H9 (cell line): ENCODE results near the gene EPB41. TPM values are rescaled to one million over a fixed set of nuclear protein-coding genes. Genes with fewer than 3 reads are reported as not detected.

Source experiments
- DNase-seq: peaks from one replicate; pipeline ENCODE4 v3.0.0-alpha.2; 2017
- H2AFZ ChIP-seq: one replicate; pipeline ENCODE4 v1.6.1; 2013; ENCODE audit warnings: mild to moderate bottlenecking, low read length, control low read depth, moderate library complexity
- H2AK5ac ChIP-seq: 2 replicates; pipeline ENCODE4 v1.6.1; 2013; ENCODE audit warnings: low read length, control low read depth, mixed read lengths; ENCODE audit not compliant: insufficient read length
- H2BK120ac ChIP-seq: one replicate; pipeline ENCODE4 v1.6.1; 2013; ENCODE audit warnings: low read depth, mild to moderate bottlenecking, low read length, control low read depth, inconsistent platforms; ENCODE audit not compliant: poor library complexity, severe bottlenecking
- H2BK12ac ChIP-seq: 2 replicates; pipeline ENCODE4 v1.6.1; 2013; ENCODE audit warnings: low read length, control low read depth, mixed read lengths, low read depth; ENCODE audit not compliant: insufficient read length
- H2BK15ac ChIP-seq: 2 replicates; pipeline ENCODE4 v1.6.1; 2013; ENCODE audit warnings: low read depth, low read length, control low read depth
- H2BK20ac ChIP-seq: one replicate; pipeline ENCODE4 v1.6.1; 2013; ENCODE audit warnings: low read depth, mild to moderate bottlenecking, low read length, control low read depth, inconsistent platforms; ENCODE audit not compliant: poor library complexity, severe bottlenecking
- H2BK5ac ChIP-seq: 2 replicates; pipeline ENCODE4 v1.6.1; 2013; ENCODE audit warnings: low read length, control low read depth, mixed read lengths; ENCODE audit not compliant: insufficient read length
- H3K14ac ChIP-seq: 2 replicates; pipeline ENCODE4 v1.6.1; 2013; ENCODE audit warnings: low read length, control low read depth; ENCODE audit not compliant: insufficient read depth
- H3K18ac ChIP-seq: 2 replicates; pipeline ENCODE4 v1.6.1; 2013; ENCODE audit warnings: low read depth, mild to moderate bottlenecking, mixed read lengths, low read length, control low read depth; ENCODE audit not compliant: insufficient read length
- H3K23ac ChIP-seq: 2 replicates; pipeline ENCODE4 v1.6.1; 2013; ENCODE audit warnings: low read length, control low read depth, mixed read lengths, low read depth; ENCODE audit not compliant: insufficient read length
- H3K23me2 ChIP-seq: 2 replicates; pipeline ENCODE4 v1.6.1; 2013; ENCODE audit warnings: low read depth, mild to moderate bottlenecking, mixed read lengths, low read length, control low read depth; ENCODE audit not compliant: insufficient read length, poor library complexity, severe bottlenecking
- H3K27ac ChIP-seq: 2 replicates; pipeline ENCODE4 v1.5.1; 2013; ENCODE audit warnings: low read length, control low read depth, mixed read lengths, low read depth; ENCODE audit not compliant: insufficient read length
- H3K27me3 ChIP-seq: 2 replicates; pipeline ENCODE4 v1.6.1; 2013; ENCODE audit warnings: low read length, control low read depth, inconsistent platforms; ENCODE audit not compliant: insufficient read depth
- H3K4ac ChIP-seq: 2 replicates; pipeline ENCODE4 v1.6.1; 2013; ENCODE audit warnings: low read depth, mild to moderate bottlenecking, control low read depth, inconsistent platforms, low read length, moderate library complexity
- H3K4me1 ChIP-seq: 2 replicates; pipeline ENCODE4 v1.6.1; 2013; ENCODE audit warnings: low read length, control low read depth, inconsistent platforms; ENCODE audit not compliant: insufficient read depth
- H3K4me2 ChIP-seq: 2 replicates; pipeline ENCODE4 v1.6.1; 2013; ENCODE audit warnings: low read length, control low read depth, mixed read lengths; ENCODE audit not compliant: insufficient read length, insufficient read depth
- H3K56ac ChIP-seq: 2 replicates; pipeline ENCODE4 v1.6.1; 2013; ENCODE audit warnings: low read depth, mild to moderate bottlenecking, mixed read lengths, low read length, control low read depth; ENCODE audit not compliant: insufficient read length
- H3K79me1 ChIP-seq: 2 replicates; pipeline ENCODE4 v1.6.1; 2013; ENCODE audit warnings: low read depth, mild to moderate bottlenecking, moderate library complexity, low read length, control low read depth, inconsistent platforms; ENCODE audit not compliant: insufficient read depth, poor library complexity, severe bottlenecking
- H3K79me2 ChIP-seq: 2 replicates; pipeline ENCODE4 v1.6.1; 2013; ENCODE audit warnings: low read length, control low read depth, inconsistent platforms; ENCODE audit not compliant: insufficient read depth
- H3K9ac ChIP-seq: 2 replicates; pipeline ENCODE4 v1.6.1; 2013; ENCODE audit warnings: low read length, control low read depth, mixed read lengths; ENCODE audit not compliant: insufficient read length; ENCODE audit errors: extremely low read depth
- H3K9me3 ChIP-seq: one replicate; pipeline ENCODE4 v1.6.1; 2013; ENCODE audit warnings: low read depth, low read length, inconsistent platforms; ENCODE audit not compliant: control insufficient read depth
- H3T11ph ChIP-seq: one replicate; pipeline ENCODE4 v1.6.1; 2013; ENCODE audit warnings: mild to moderate bottlenecking, low read length, control low read depth, inconsistent platforms
- H4K20me1 ChIP-seq: one replicate; pipeline ENCODE4 v1.6.1; 2013; ENCODE audit not compliant: control insufficient read depth, insufficient read length, insufficient read depth
- H4K5ac ChIP-seq: 2 replicates; pipeline ENCODE4 v1.6.1; 2013; ENCODE audit warnings: low read depth, mild to moderate bottlenecking, mixed read lengths, low read length, control low read depth; ENCODE audit not compliant: insufficient read length
- H4K8ac ChIP-seq: replicated peaks from 2 replicates; pipeline ENCODE4 v1.6.1; 2013; ENCODE audit warnings: low read length, control low read depth, mixed read lengths, low read depth; ENCODE audit not compliant: insufficient read length
- H4K91ac ChIP-seq: 2 replicates; pipeline ENCODE4 v1.6.1; 2013; ENCODE audit warnings: low read depth, mild to moderate bottlenecking, moderate library complexity, mixed read lengths, low read length, control low read depth; ENCODE audit not compliant: insufficient read length
- H3K27ac Mint-ChIP-seq, 3 experiments: 2 replicates in 2 of 3; 3 replicates in 1 of 3; pipeline ENCODE4 v1.8.0; 2020 to 2021; ENCODE audit warnings: mixed read lengths in 3 of 3, mild to moderate bottlenecking in 1 of 3, moderate library complexity in 1 of 3
- H3K27me3 Mint-ChIP-seq: 2 replicates; pipeline ENCODE4 v1.8.0; 2021; ENCODE audit warnings: low read depth, mild to moderate bottlenecking, moderate library complexity, mixed read lengths
- H3K36me3 Mint-ChIP-seq, 3 experiments: 2 replicates in 2 of 3; 3 replicates in 1 of 3; pipeline ENCODE4 v1.8.0; 2020 to 2021; ENCODE audit warnings: low read depth in 3 of 3, mixed read lengths in 3 of 3; ENCODE audit not compliant: insufficient read depth in 1 of 3
- H3K4me1 Mint-ChIP-seq, 2 experiments: 2 replicates each; pipeline ENCODE4 v1.8.0; 2020; ENCODE audit warnings: mixed read lengths in 2 of 2
- H3K4me3 Mint-ChIP-seq, 2 experiments: 2 replicates in 1 of 2; 3 replicates in 1 of 2; pipeline ENCODE4 v1.8.0; 2020 to 2021; ENCODE audit warnings: mild to moderate bottlenecking in 2 of 2, mixed read lengths in 2 of 2, moderate library complexity in 1 of 2
- H3K9me3 Mint-ChIP-seq, 2 experiments: 2 replicates in 1 of 2; 3 replicates in 1 of 2; pipeline ENCODE4 v1.8.0; 2020; ENCODE audit warnings: mild to moderate bottlenecking in 2 of 2, mixed read lengths in 2 of 2, moderate library complexity in 1 of 2
- CTCF ChIP-seq: fragments of 200-600 bp; sonication (generic); conservative IDR thresholded peaks from 3 replicates; pipeline ENCODE4 v1.8.0; 2021; ENCODE audit warnings: antibody characterized with exemption, mild to moderate bottlenecking
- WGBS: extraction: QIAGEN DNeasy Blood & Tissue Kit; methylation state at CpG from one replicate; pipeline ENCODE4 v1.1.7; 2013; ENCODE audit warnings: missing lambda C conversion rate, low lambda C conversion rate, mixed read lengths; ENCODE audit not compliant: insufficient read length; ENCODE audit errors: extremely low coverage; 5-methylcytosine and 5-hydroxymethylcytosine counted together
- total RNA-seq: library from RNA; stranded (reverse); gene quantifications from 2 replicates; pipeline ENCODE4 v1.2.1, GENCODE V29; 2021

The EPB41 gene
- total RNA-seq, 1 experiment from 2014 or later, result 75.4 TPM

- no peak for DNase-seq
- Histone ChIP-seq H3K27ac (no peak overlapping the region), H3K23me2 (no peaks in the 10 kb centered on the region), H4K5ac (no peak overlapping the region), H3K79me2 (no peaks in the 10 kb centered on the region; the same call in 1 of the 2 replicates), H2BK20ac (no peak overlapping the region), H3K9me3 (no peaks in the 10 kb centered on the region), H3K14ac (no peak overlapping the region), H3K27me3 (no peaks in the 10 kb centered on the region), H4K20me1 (no peaks in the 10 kb centered on the region), H2AFZ (no peak overlapping the region), H2BK5ac (no peak overlapping the region), H3K79me1 (peaks cover 4% of the 10 kb centered on the region), H3K4me2 (no peak overlapping the region), H2BK120ac (no peak overlapping the region), H3T11ph (no peak overlapping the region), H2AK5ac (no peak overlapping the region), H3K4me1 (no peaks in the 10 kb centered on the region; the same call in 1 of the 2 replicates), H3K9ac (no peak overlapping the region), H3K4ac (no peak overlapping the region), H4K91ac (no peak overlapping the region), H3K23ac (no peak overlapping the region), H2BK15ac (no peak overlapping the region), H4K8ac (no peak overlapping the region), H3K18ac (no peak overlapping the region), H2BK12ac (no peak overlapping the region), H3K56ac (no peak overlapping the region)
- no CpG with 5 or more reads among the region's 3 CpGs for WGBS
- H3K27me3 Mint-ChIP-seq, result no peaks in the 10 kb centered on the region
- no peak for TF ChIP-seq CTCF
- H3K4me1 Mint-ChIP-seq, result peaks cover 23 to 26% of the 10 kb centered on the region in 2 experiments
- H3K9me3 Mint-ChIP-seq, result no peaks in the 10 kb centered on the region
- no peaks in the 10 kb centered on the region for H3K36me3 Mint-ChIP-seq
- peak overlapping the region in 1 of 2 experiments; percentile 39; a peak in 2 of 5 replicates for H3K4me3 Mint-ChIP-seq
- H3K27ac Mint-ChIP-seq, result peak overlapping the region; percentile 50 to 98 (median 93); a peak in 6 of 7 replicates
Measured at GRCh38 chr1:28927266-28927647, 12.9 kb downstream of the EPB41 start.
